ENCODE results near the gene C13orf42. TPM values are rescaled to one million over a fixed set of nuclear protein-coding genes. Genes with fewer than 3 reads are reported as not detected.

The C13orf42 gene
- total RNA-seq, 1 experiment from 2014 or later = 8.2 TPM

GRCh38 chr13:51105046-51105445, 6.0 kb downstream of the C13orf42 start:
- H3K36me3 Mint-ChIP-seq = no peaks in the 10 kb centered on the region
- H3K27ac Mint-ChIP-seq = no peak overlapping the region
- DNase-seq (ENCODE audit: low spot score) (no peak), ATAC-seq (peak; percentile 53; the same call in 1 of the 2 replicates)
- TF ChIP-seq OVOL2 (CRISPR knock-in tag; IDR thresholded peaks at IDR 0.05; ENCODE audit: borderline replicate concordance) (no peak), ATF1 (CRISPR knock-in tag; IDR thresholded peaks at IDR 0.05) (no peak), ZNF138 (CRISPR knock-in tag; conservative IDR thresholded peaks at IDR 0.05) (no peak), CREM (CRISPR knock-in tag; IDR thresholded peaks at IDR 0.05) (no peak), NFYB (CRISPR knock-in tag; conservative IDR thresholded peaks at IDR 0.05; ENCODE audit: low read depth) (no peak)
- TF ChIP-seq, protein P1, sequence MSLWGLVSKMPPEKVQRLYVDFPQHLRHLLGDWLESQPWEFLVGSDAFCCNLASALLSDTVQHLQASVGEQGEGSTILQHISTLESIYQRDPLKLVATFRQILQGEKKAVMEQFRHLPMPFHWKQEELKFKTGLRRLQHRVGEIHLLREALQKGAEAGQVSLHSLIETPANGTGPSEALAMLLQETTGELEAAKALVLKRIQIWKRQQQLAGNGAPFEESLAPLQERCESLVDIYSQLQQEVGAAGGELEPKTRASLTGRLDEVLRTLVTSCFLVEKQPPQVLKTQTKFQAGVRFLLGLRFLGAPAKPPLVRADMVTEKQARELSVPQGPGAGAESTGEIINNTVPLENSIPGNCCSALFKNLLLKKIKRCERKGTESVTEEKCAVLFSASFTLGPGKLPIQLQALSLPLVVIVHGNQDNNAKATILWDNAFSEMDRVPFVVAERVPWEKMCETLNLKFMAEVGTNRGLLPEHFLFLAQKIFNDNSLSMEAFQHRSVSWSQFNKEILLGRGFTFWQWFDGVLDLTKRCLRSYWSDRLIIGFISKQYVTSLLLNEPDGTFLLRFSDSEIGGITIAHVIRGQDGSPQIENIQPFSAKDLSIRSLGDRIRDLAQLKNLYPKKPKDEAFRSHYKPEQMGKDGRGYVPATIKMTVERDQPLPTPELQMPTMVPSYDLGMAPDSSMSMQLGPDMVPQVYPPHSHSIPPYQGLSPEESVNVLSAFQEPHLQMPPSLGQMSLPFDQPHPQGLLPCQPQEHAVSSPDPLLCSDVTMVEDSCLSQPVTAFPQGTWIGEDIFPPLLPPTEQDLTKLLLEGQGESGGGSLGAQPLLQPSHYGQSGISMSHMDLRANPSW (CRISPR knock-in tag; conservative IDR thresholded peaks at IDR 0.05; ENCODE audit: low read depth) = no peak
- no peak overlapping the region for H3K4me3 Mint-ChIP-seq
- POLR2A ChIA-PET = no interaction called here
- no peaks in the 10 kb centered on the region for H3K27me3 Mint-ChIP-seq (ENCODE audit: low read depth)
- no peaks in the 10 kb centered on the region for H3K9me3 Mint-ChIP-seq
- CTCF ChIA-PET = interaction anchor here (1.4 to 2.3 kb wide), 3 partner anchors 16 to 693 kb away, joined by 3 to 7 read pairs (median 7); no protein-coding TSS in a partner anchor
- peaks cover 9% of the 10 kb centered on the region for H3K4me1 Mint-ChIP-seq

GRCh38 chr13:51101636-51102235, 9.3 kb downstream of the C13orf42 start:
- CTCF ChIA-PET = interaction anchor here (1.2 kb wide), 1 partner anchor 19 kb away, joined by 3 read pairs; no protein-coding TSS in a partner anchor
- H3K36me3 Mint-ChIP-seq = no peaks in the 10 kb centered on the region
- DNase-seq (ENCODE audit: low spot score) (no peak), ATAC-seq (peak; percentile 32)
- H3K27me3 Mint-ChIP-seq (ENCODE audit: low read depth) = no peaks in the 10 kb centered on the region
- H3K4me1 Mint-ChIP-seq = peaks cover 29% of the 10 kb centered on the region
- H3K9me3 Mint-ChIP-seq = no peaks in the 10 kb centered on the region
- POLR2A ChIA-PET = no interaction called here
- H3K27ac Mint-ChIP-seq = 0 out of 2 replicates have a peak overlapping the region, but pooled peaks have one; percentile 12
- no peak for TF ChIP-seq ZNF423 (CRISPR knock-in tag; IDR thresholded peaks at IDR 0.05)
- TF ChIP-seq, protein P2, sequence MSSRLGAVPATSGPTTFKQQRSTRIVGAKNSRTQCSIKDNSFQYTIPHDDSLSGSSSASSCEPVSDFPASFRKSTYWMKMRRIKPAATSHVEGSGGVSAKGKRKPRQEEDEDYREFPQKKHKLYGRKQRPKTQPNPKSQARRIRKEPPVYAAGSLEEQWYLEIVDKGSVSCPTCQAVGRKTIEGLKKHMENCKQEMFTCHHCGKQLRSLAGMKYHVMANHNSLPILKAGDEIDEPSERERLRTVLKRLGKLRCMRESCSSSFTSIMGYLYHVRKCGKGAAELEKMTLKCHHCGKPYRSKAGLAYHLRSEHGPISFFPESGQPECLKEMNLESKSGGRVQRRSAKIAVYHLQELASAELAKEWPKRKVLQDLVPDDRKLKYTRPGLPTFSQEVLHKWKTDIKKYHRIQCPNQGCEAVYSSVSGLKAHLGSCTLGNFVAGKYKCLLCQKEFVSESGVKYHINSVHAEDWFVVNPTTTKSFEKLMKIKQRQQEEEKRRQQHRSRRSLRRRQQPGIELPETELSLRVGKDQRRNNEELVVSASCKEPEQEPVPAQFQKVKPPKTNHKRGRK (CRISPR knock-in tag; IDR thresholded peaks at IDR 0.05; ENCODE audit: borderline replicate concordance) = no peak
- TF ChIP-seq CREB1 (CRISPR knock-in tag; IDR thresholded peaks at IDR 0.05) = no peak
- TF ChIP-seq GABPB1 (CRISPR knock-in tag; IDR thresholded peaks at IDR 0.05) = no peak
- TF ChIP-seq ZNF263 (CRISPR knock-in tag; IDR thresholded peaks at IDR 0.05; ENCODE audit: low read depth) = no peak
- no peak for TF ChIP-seq TEAD4 (CRISPR knock-in tag; IDR thresholded peaks at IDR 0.05)
- TF ChIP-seq ESRRA (CRISPR knock-in tag; IDR thresholded peaks at IDR 0.05; ENCODE audit: borderline replicate concordance) = no peak
- no peak overlapping the region for H3K4me3 Mint-ChIP-seq

DNA sequence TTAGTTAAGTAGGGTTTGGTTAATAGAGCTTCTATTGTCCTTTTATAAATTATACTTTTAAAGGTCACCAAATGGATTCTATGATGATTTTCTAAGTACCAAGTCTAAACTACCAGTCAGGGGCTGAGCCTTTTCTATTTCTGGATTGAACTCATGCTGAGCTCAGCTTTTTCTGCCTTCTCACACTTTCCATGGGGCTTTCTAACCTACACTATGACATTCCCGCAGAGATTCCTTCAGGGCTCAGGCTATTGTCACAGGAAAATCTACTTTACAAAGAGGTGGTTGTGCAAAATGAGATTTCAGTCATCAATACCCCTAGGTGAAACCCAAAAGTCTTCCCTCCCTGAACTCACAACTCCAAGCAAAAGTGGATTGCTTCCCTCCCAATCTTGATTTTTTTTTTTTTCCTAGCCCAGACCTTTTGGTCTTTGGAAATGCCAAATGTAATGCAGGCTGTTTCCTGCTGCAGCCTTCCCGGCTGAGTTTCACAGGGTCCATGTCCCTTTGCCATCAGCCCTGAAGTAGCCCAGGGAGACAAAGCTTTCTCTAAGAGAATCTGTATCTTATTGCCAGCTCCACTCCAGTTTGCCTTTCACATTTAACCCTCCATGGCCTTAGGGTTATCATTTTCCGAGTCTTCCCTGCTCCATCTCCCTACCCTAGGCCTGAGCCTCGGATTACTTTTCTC, 13.6 kb downstream of the C13orf42 start:
- ATAC-seq (peak; percentile 81), DNase-seq (ENCODE audit: low spot score) (no peak)
- ChIA-PET POLR2A (no interaction called here), CTCF (interaction anchor here (1.0 to 1.9 kb wide), 4 partner anchors 23 to 188 kb away, joined by 4 to 9 read pairs (median 5); no protein-coding TSS in a partner anchor)
- Mint-ChIP-seq H3K4me3 (no peak overlapping the region), H3K4me1 (peaks cover 29% of the 10 kb centered on the region), H3K9me3 (peaks cover 5% of the 10 kb centered on the region; the same call in 1 of the 2 replicates), H3K27ac (peak overlapping the region; percentile 89), H3K27me3 (ENCODE audit: low read depth) (no peaks in the 10 kb centered on the region), H3K36me3 (no peaks in the 10 kb centered on the region)
- TF ChIP-seq ZNF317 (CRISPR knock-in tag; IDR thresholded peaks at IDR 0.05; ENCODE audit: borderline replicate concordance, low read depth) (no peak), NR1H2 (CRISPR knock-in tag; IDR thresholded peaks at IDR 0.05) (no peak), ZNF219 (CRISPR knock-in tag; IDR thresholded peaks at IDR 0.05; ENCODE audit: borderline replicate concordance) (no peak), TP53 (CRISPR knock-in tag; IDR thresholded peaks at IDR 0.05) (no peak), NR3C1 (CRISPR knock-in tag; conservative IDR thresholded peaks at IDR 0.05; ENCODE audit: low read depth) (no peak), OVOL2 (CRISPR knock-in tag; IDR thresholded peaks at IDR 0.05; ENCODE audit: borderline replicate concordance) (no peak), CREM (CRISPR knock-in tag; IDR thresholded peaks at IDR 0.05) (no peak), ZNF263 (CRISPR knock-in tag; IDR thresholded peaks at IDR 0.05; ENCODE audit: low read depth) (no peak), GTF2I (CRISPR knock-in tag; conservative IDR thresholded peaks at IDR 0.05) (no peak)
- TF ChIP-seq, protein P3, sequence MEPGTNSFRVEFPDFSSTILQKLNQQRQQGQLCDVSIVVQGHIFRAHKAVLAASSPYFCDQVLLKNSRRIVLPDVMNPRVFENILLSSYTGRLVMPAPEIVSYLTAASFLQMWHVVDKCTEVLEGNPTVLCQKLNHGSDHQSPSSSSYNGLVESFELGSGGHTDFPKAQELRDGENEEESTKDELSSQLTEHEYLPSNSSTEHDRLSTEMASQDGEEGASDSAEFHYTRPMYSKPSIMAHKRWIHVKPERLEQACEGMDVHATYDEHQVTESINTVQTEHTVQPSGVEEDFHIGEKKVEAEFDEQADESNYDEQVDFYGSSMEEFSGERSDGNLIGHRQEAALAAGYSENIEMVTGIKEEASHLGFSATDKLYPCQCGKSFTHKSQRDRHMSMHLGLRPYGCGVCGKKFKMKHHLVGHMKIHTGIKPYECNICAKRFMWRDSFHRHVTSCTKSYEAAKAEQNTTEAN (CRISPR knock-in tag; IDR thresholded peaks at IDR 0.05) = no peak
- TF ChIP-seq, protein P4, sequence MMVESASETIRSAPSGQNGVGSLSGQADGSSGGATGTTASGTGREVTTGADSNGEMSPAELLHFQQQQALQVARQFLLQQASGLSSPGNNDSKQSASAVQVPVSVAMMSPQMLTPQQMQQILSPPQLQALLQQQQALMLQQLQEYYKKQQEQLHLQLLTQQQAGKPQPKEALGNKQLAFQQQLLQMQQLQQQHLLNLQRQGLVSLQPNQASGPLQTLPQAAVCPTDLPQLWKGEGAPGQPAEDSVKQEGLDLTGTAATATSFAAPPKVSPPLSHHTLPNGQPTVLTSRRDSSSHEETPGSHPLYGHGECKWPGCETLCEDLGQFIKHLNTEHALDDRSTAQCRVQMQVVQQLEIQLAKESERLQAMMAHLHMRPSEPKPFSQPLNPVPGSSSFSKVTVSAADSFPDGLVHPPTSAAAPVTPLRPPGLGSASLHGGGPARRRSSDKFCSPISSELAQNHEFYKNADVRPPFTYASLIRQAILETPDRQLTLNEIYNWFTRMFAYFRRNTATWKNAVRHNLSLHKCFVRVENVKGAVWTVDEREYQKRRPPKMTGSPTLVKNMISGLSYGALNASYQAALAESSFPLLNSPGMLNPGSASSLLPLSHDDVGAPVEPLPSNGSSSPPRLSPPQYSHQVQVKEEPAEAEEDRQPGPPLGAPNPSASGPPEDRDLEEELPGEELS (CRISPR knock-in tag; IDR thresholded peaks at IDR 0.05) = no peak
- TF ChIP-seq, protein P5, sequence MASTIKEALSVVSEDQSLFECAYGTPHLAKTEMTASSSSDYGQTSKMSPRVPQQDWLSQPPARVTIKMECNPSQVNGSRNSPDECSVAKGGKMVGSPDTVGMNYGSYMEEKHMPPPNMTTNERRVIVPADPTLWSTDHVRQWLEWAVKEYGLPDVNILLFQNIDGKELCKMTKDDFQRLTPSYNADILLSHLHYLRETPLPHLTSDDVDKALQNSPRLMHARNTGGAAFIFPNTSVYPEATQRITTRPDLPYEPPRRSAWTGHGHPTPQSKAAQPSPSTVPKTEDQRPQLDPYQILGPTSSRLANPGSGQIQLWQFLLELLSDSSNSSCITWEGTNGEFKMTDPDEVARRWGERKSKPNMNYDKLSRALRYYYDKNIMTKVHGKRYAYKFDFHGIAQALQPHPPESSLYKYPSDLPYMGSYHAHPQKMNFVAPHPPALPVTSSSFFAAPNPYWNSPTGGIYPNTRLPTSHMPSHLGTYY (CRISPR knock-in tag; IDR thresholded peaks at IDR 0.05) = no peak

All from WTC11 (cell line).